ENCODE data around the gene ZNF366.

ZNF366 gene

DNA sequence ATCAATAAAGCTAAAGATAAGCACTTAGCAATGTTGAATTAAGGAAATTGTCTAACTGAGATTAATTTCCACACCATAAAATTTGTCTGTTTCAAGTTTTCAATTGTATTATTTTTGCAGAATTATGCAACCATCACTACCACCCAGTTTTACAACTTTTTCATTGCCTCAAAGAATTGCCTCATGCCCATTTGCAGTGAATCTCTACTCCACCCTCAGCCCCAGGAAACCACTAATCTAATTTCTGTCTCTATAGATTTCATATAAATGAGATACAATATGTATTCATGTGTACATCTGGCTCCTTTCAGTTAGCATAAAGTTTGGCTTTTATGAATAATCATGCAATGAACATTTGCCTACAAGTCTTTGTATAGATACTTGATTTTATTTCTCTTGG, 114.2 kb downstream of the ZNF366 start:
- TF ChIP-seq, protein P1, sequence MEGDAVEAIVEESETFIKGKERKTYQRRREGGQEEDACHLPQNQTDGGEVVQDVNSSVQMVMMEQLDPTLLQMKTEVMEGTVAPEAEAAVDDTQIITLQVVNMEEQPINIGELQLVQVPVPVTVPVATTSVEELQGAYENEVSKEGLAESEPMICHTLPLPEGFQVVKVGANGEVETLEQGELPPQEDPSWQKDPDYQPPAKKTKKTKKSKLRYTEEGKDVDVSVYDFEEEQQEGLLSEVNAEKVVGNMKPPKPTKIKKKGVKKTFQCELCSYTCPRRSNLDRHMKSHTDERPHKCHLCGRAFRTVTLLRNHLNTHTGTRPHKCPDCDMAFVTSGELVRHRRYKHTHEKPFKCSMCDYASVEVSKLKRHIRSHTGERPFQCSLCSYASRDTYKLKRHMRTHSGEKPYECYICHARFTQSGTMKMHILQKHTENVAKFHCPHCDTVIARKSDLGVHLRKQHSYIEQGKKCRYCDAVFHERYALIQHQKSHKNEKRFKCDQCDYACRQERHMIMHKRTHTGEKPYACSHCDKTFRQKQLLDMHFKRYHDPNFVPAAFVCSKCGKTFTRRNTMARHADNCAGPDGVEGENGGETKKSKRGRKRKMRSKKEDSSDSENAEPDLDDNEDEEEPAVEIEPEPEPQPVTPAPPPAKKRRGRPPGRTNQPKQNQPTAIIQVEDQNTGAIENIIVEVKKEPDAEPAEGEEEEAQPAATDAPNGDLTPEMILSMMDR (IDR thresholded peaks at IDR 0.05; ENCODE audit: low read length, missing control alignments): no peak
- no peak overlapping the region for H3K4me3 ChIP-seq (replicated peaks; ENCODE audit: low read depth, low read length)
- no peak for DNase-seq (ENCODE audit: low read depth)
